HepG2 (cell line): ENCODE measurements around the gene ALDH4A1. TPM values are rescaled to one million over a fixed set of nuclear protein-coding genes. Genes with fewer than 3 reads are reported as not detected.

ENCODE experiments used
- BRCA1 ChIP-seq: sonication (generic); formaldehyde crosslinking; IDR thresholded peaks from 2 replicates; pipeline ENCODE4 v1.4.0; 2020; ENCODE audit warnings: missing genetic modification reagents
- CENPT ChIP-seq: sonication (generic); formaldehyde crosslinking; IDR thresholded peaks from 2 replicates; pipeline ENCODE4 v1.8.0; 2022; ENCODE audit warnings: low read depth, mild to moderate bottlenecking, moderate library complexity, missing genetic modification reagents
- HOMEZ ChIP-seq: IDR thresholded peaks from 2 replicates; pipeline ENCODE4 v1.6.1; 2016; ENCODE audit warnings: low read depth
- KMT2A ChIP-seq: sonication (generic); formaldehyde crosslinking; IDR thresholded peaks from 2 replicates; pipeline ENCODE4 v1.4.0; 2020; ENCODE audit warnings: missing genetic modification reagents
- MTERF4 ChIP-seq: sonication (generic); formaldehyde crosslinking; IDR thresholded peaks from 2 replicates; pipeline ENCODE4 v1.8.0; 2023; ENCODE audit warnings: mild to moderate bottlenecking, missing genetic modification reagents
- PLSCR1 ChIP-seq: sonication (generic); formaldehyde crosslinking; IDR thresholded peaks from 2 replicates; pipeline ENCODE4 v1.5.0; 2020; ENCODE audit warnings: missing genetic modification reagents, mild to moderate bottlenecking, borderline replicate concordance
- POLR2G ChIP-seq: fragments of 200-400 bp; formaldehyde crosslinking; IDR thresholded peaks from 2 replicates; pipeline ENCODE4 v1.6.1; 2018; ENCODE audit warnings: mild to moderate bottlenecking, low read depth, low read length, moderate library complexity
- PRDM15 ChIP-seq: sonication (generic); formaldehyde crosslinking; IDR thresholded peaks from 2 replicates; pipeline ENCODE4 v1.4.0; 2020; ENCODE audit warnings: missing genetic modification reagents
- STAG1 ChIP-seq: sonication (generic); formaldehyde crosslinking; IDR thresholded peaks from 2 replicates; pipeline ENCODE4 v1.4.0; 2020; ENCODE audit warnings: missing genetic modification reagents
- U2AF1 ChIP-seq: fragments of 200-400 bp; formaldehyde crosslinking; optimal IDR thresholded peaks from 2 replicates; pipeline ENCODE3; 2017; ENCODE audit warnings: mild to moderate bottlenecking, low read depth, low read length
- ZNF138 ChIP-seq: sonication (generic); formaldehyde crosslinking; IDR thresholded peaks from 2 replicates; pipeline ENCODE4 v1.5.0; 2020; ENCODE audit warnings: mild to moderate bottlenecking, low read depth, missing genetic modification reagents
- ZNF180 ChIP-seq: sonication (generic); formaldehyde crosslinking; IDR thresholded peaks from 2 replicates; pipeline ENCODE4 v1.4.0; 2020; ENCODE audit warnings: low read depth, missing genetic modification reagents, borderline replicate concordance
- ZNF512B ChIP-seq: sonication (generic); formaldehyde crosslinking; IDR thresholded peaks from 2 replicates; pipeline ENCODE4 v1.5.1; 2020; ENCODE audit warnings: missing genetic modification reagents, mild to moderate bottlenecking, borderline replicate concordance
- ZNF547 ChIP-seq: sonication (generic); formaldehyde crosslinking; IDR thresholded peaks from 2 replicates; pipeline ENCODE4 v1.5.1; 2020; ENCODE audit warnings: mild to moderate bottlenecking, missing genetic modification reagents
- ZNF549 ChIP-seq: sonication (generic); formaldehyde crosslinking; IDR thresholded peaks from 2 replicates; pipeline ENCODE4 v1.5.0; 2020; ENCODE audit warnings: missing genetic modification reagents
- ZNF563 ChIP-seq: sonication (generic); formaldehyde crosslinking; IDR thresholded peaks from 2 replicates; pipeline ENCODE4 v1.8.0; 2022; ENCODE audit warnings: mild to moderate bottlenecking, moderate library complexity, missing genetic modification reagents
- ZNF761 ChIP-seq: sonication (generic); formaldehyde crosslinking; conservative IDR thresholded peaks from 2 replicates; pipeline ENCODE4 v1.4.0; 2020; ENCODE audit warnings: mild to moderate bottlenecking, missing genetic modification reagents
- polyA plus RNA-seq, 8 experiments: library from polyadenylated mRNA; depleted of rRNA in 3 of 8; stranded (reverse) in 7 of 8; unstranded in 1 of 8; fragments of >200 nt; fragmentation: Illumina TruSeq in 4 of 8; extraction: Trizol in 4 of 8; gene quantifications; 2 replicates each; pipeline versions ENCODE4 v1.2.1 to v1.2.3, GENCODE V29; 2011 to 2016; ENCODE audit warnings: low read depth in 4 of 8, missing spikeins in 1 of 8, mixed read lengths in 1 of 8; ENCODE audit not compliant: insufficient read depth in 1 of 8
- total RNA-seq, 5 experiments: library from RNA; depleted of rRNA; stranded (reverse); fragments of >200 nt; fragmentation: Illumina TruSeq; extraction: Trizol; gene quantifications; 2 replicates each; pipeline ENCODE4 v1.2.3, GENCODE V29; 2016; ENCODE audit warnings: low read depth in 1 of 5
- TF ChIP-seq, protein P1 (sequence below): sonication (generic); formaldehyde crosslinking; IDR thresholded peaks from 2 replicates; pipeline ENCODE4 v1.4.0; 2020; ENCODE audit warnings: missing genetic modification reagents; ENCODE audit errors: not compliant biosample characterization

Gene ALDH4A1
- total and polyA plus RNA-seq, 2 of the 13 experiments (the other 11 are each of a cell fraction or from before 2014, with no cell fraction given), result 76.4 to 240 TPM

DNA sequence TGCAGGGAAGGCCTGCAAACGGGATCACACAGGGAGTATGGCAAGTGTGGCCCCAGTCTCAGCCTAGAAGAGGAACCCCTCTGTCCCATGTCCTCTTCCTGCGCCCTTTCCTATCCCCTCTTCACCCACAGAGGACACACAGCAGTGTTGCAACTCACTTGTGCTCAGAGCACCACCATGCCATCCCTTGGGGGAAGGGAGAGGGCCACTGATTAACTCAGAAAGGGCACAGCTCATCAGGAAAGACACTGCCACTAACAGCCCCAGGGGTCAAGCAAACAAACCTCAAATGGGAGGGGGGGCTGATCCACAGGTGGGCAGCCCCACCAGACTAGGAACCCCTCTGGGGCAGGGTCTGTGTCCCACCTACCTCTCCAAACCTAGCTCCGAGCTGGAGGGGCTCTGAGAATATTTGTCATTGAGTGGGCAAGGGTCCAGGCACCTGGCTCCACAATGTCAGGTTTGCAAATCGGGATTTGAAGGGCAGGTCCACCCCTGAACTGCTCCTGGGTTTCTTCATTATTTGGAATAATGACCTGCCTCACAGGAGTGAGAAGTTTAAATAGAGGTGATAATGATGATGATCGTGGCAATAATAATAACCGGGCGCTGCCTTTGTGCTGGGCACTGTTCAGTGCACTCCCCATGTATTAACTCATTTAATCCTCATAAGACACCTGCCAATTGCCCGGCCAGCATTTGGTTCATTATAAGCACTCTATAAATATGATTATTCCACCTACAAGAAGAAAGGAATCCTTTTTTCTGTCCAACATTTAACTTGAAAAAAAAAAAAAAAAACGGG lies 1.0 kb downstream of the ALDH4A1 start (continued):
- TF ChIP-seq ZNF180 (CRISPR knock-in tag), result no peak
- no peak for TF ChIP-seq PLSCR1 (CRISPR knock-in tag)
- no peak for TF ChIP-seq BRCA1 (CRISPR knock-in tag)
- no peak for TF ChIP-seq MTERF4
- TF ChIP-seq ZNF512B (CRISPR knock-in tag), result no peak
- no peak for TF ChIP-seq ZNF761 (CRISPR knock-in tag)
- 0 out of 2 replicates have a peak, but pooled peaks have one; percentile 34 for TF ChIP-seq KMT2A
- TF ChIP-seq ZNF138, result no peak
- no peak; the same call in 1 of the 2 replicates for TF ChIP-seq PRDM15 (CRISPR knock-in tag)
- TF ChIP-seq, protein P1, sequence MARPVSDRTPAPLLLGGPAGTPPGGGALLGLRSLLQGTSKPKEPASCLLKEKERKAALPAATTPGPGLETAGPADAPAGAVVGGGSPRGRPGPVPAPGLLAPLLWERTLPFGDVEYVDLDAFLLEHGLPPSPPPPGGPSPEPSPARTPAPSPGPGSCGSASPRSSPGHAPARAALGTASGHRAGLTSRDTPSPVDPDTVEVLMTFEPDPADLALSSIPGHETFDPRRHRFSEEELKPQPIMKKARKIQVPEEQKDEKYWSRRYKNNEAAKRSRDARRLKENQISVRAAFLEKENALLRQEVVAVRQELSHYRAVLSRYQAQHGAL (CRISPR knock-in tag), result no peak
- peak; percentile 17; the same call in 1 of the 2 replicates for TF ChIP-seq HOMEZ (CRISPR knock-in tag)
- TF ChIP-seq STAG1, result no peak
- TF ChIP-seq U2AF1, result peak; percentile 95
- TF ChIP-seq POLR2G, result peak; percentile 73
- no peak for TF ChIP-seq ZNF549 (CRISPR knock-in tag)
- TF ChIP-seq ZNF563, result peak; percentile 29; the same call in 1 of the 2 replicates
- no peak for TF ChIP-seq ZNF547 (CRISPR knock-in tag)
- TF ChIP-seq CENPT (CRISPR knock-in tag), result no peak
